Measurements from ENCODE around the gene AKAP9.
"Not testable (repeated sequence)": the region's sequence is repeated elsewhere in the genome, so short reads cannot be mapped to it uniquely, and the experiment has no call there.

The AKAP9 gene

DNA sequence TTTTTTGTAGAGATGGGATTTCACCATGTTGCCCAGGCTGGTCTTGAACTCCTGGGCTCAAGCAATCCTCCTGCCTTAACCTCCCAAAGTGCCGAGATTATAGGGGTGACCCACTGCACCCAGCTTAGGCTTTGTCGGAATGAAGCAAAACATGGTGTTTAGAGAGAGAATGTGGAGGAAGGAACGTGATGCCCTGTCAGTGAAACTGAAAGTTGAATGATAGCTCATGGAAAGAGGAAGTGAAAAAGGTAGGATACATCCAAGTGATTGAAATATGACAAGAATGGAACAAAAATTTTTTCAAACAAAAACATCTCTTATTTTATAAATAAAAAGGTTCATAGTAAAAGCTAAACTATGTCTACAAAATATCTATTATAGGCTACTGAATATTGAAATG, 5.9 kb downstream of the AKAP9 start:
- DNase-seq (ENCODE audit: low spot score), result no peak

- DNase-seq (ENCODE audit: low spot score), result no peak
These were observed 7.3 kb downstream of the AKAP9 start for GRCh38 chr7:91947948-91948347.

- DNase-seq (ENCODE audit: low spot score), result peak; percentile 37
These were observed 8.8 kb downstream of the AKAP9 start for GRCh38 chr7:91949221-91950009.

DNA sequence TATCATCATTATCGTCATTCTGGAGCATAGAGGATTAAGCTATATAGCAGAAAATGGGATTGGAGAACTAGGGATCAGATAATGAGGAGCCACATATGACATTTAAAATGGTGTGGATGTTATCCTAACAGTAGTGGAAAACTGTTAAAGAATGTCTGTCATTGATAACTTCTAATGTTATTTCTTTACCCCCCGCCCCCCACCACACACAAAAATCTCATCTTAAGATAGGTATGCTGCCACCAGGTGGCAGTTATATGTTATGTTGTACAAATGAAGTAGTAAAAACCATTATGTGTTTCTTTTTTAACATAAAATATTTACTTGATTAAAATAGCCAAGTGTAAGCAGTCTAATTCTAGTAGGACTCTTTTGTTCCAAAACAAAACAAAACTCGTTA, 13.0 kb downstream of the AKAP9 start:
- no peak for DNase-seq (ENCODE audit: low spot score)

DNA sequence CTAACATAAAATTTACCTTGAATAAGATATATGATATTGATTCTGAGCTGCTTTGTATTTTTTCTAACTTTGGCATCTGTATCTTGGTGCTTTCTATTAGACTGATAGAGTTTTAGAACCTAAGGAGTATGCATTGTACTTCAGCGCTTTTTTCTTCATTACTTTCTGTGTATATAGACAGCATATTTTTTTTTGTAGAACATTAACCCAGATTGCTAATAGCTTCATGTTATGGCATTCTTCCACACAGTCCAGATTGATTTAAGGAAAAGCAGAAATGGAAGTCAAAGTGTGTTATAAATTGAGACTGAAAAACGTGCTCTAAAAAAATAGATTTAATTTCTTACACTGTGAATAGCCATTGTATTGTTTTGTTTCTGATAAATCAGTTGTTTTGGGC, 15.8 kb downstream of the AKAP9 start:
- not testable (repeated sequence) for DNase-seq (ENCODE audit: low spot score)

DNA sequence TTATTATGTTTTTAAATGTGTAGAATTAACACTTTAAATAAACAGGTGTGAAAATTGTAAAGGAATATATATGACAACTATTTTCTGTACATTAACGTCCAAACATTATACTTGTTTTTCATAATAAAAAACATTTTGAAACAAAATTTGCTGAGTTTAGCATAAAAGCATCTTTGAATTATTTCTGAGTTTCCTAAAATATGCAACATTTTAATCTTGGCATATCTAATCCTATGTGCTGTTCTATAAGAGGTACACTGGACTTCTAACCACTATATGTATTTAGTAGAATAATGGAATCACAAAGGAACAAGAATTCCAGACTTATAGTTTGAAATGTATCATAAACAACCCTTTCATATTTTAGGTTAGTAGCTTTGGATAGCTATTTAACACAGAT, 16.6 kb downstream of the AKAP9 start:
- DNase-seq (ENCODE audit: low spot score), result no peak

DNA sequence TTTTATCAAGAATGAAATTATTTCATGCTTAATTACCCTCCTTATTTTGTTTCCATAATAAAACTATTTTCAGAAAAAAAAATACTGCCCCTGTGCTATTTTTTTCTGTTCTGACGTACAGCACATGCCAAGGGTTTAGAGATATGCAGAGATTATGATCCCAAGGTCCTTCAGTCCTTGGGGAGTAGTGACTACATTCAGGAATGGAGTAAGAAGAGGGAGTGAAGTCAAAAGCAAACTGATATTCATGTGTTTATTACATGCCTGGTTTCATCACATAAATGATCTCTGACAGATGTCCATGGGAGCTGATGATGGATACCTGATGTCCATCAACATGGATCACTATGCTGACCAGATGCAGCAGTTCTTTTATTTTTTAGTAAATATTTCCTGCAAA, 17.2 kb downstream of the AKAP9 start:
- no peak for DNase-seq (ENCODE audit: low spot score)

DNA sequence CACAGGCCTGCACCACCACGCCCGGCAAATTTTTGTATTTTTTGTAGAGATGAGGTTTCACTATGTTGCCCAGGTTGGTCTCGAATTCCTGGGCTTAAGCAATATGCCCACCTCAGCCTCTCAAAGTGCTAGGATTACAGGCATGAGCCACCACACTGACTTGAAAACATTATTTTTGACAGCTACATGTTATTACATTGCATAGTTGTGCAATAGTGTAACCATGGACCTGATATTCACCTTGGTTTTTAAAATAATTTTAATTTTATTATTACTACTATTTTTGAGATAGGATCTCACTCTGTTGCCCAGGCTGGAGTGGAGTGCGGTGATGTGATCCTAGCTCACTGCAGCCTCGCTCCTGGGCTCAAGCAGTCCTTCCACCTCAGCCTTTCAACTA, 18.4 kb downstream of the AKAP9 start:
- no peak for DNase-seq (ENCODE audit: low spot score)

- no peak for DNase-seq (ENCODE audit: low spot score)
These were observed 21.2 kb downstream of the AKAP9 start for GRCh38 chr7:91961816-91962215.

DNA sequence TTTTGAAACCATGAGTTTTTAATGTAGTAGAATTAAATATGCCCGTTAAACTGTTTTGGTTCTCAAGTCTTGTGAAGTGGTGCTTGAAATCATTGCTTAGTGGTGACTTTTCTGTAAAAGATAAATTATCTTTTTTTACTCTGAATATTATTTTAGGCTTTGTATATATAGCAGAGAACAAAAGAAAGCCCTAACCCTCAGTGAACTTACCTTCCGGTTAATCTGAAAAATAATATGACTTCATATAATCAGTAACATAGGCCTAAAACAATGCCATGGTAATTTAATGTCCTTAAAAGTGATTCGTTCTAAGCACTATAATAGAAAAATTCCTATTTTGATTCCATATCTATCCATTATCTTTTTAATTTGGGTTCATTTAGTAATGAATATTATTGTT, 21.8 kb downstream of the AKAP9 start:
- no peak for DNase-seq (ENCODE audit: low spot score)

GRCh38 chr7:91967513-91967912, 26.9 kb downstream of the AKAP9 start:
- DNase-seq (ENCODE audit: low spot score), result not testable (repeated sequence)

DNA sequence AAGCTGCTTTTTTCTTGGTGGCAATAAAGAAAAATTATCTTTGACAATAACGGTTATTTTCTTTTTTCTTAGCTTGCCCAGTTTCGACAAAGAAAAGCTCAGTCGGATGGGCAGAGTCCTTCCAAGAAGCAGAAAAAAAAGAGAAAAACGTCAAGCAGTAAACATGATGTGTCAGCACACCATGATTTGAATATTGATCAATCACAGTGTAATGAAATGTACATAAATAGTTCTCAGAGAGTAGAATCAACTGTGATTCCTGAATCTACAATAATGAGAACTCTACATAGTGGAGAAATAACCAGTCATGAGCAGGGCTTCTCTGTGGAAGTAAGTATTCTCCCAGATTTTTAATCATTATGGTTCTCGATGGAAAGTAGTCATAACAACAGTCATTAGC, 33.0 kb downstream of the AKAP9 start:
- no peak for DNase-seq (ENCODE audit: low spot score)

DNA sequence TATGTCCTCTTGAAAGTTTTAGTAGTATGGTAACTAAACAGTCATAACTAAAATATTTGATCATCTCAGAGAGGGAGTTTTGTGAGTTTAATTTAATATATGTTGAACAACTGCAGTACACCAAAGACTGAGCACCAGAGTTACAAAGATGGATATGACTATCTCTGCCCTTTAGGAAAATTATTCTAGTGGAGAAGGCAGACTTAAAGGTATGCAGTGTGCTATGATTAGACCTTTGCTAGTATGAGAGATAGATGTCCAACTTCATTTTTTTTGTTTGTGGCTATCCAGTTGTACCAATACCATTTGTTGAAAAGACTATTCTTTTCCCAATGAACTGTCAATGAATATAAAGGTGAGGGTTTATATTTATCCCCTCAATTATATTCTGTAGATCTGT, 33.4 kb downstream of the AKAP9 start:
- DNase-seq (ENCODE audit: low spot score), result no peak

DNA sequence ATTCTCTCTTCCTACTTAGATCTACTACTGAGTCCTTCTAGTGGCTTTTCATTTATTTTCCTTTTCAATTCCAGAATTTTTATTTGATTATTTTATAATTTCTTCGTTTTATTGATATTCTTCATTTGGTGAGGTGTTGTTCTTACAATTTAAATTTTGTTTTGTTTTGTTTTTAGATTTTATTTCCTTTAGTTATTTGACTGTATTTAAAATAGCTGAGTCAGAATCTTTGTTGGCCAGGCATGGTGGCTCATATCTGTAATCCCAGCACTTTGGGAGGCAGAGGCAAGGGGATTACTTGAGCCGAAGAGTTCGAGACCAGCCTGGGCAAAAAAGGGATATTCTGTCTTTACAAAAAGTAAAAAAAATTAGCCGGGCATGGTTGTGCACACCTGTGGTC, 36.1 kb downstream of the AKAP9 start:
- no peak for DNase-seq (ENCODE audit: low spot score)

DNA sequence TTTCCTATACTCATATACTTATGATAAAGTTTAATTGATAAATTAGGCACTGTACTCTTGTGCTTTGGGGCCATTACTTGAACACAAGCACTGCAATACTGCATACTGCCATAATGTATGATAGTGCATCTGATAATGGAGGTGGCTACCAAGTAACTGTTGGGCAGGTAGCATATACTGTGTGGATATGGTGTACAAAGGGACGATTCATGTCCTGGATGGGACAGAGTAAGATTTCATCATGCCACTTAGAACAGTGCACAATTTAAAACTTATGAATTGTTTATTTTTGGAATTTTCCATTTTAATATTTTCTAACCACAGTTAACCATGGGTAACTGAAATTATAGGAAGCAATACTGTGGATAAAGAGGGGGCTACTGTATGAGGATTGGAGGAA, 38.9 kb downstream of the AKAP9 start:
- DNase-seq (ENCODE audit: low spot score), result no peak

DNA sequence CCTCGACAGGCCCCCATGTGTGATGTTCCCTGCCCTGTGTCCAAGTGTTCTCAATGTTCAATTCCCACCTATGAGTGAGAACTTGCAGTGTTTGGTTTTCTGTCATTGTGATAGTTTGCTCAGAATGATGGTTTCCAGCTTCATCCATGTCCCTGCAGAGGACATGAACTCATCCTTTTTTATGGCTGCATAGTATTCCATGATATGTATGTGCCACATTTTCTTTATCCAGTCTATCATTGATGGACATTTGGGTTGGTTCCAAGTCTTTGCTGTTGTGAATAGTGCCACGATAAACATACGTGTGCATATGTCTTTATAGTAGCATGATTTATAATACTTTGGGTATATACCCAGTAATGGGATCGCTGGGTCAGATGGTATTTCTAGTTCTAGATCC, 41.7 kb downstream of the AKAP9 start:
- DNase-seq (ENCODE audit: low spot score), result not testable (repeated sequence)

GRCh38 chr7:91988213-91988612, 47.6 kb downstream of the AKAP9 start:
- DNase-seq (ENCODE audit: low spot score), result no peak

DNA sequence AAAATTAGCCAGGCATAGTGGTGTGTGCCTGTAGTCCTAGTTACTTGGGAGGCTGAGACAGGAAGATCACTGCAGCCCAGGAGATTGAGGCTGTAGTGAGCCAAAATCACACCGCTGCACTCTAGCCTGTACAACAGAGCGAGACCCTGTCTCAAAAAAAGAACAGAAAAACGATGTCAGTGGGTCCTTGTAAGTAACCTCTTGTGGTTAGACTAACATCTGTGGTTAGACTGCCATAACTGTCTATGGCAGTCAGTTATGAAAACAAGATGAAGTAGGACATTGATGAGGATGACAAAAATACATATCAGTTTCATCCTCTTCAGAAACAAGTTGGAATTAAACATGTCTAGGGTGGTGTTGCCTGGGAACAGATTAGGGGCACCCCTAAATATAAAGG, 53.3 kb downstream of the AKAP9 start:
- DNase-seq (ENCODE audit: low spot score), result no peak

DNA sequence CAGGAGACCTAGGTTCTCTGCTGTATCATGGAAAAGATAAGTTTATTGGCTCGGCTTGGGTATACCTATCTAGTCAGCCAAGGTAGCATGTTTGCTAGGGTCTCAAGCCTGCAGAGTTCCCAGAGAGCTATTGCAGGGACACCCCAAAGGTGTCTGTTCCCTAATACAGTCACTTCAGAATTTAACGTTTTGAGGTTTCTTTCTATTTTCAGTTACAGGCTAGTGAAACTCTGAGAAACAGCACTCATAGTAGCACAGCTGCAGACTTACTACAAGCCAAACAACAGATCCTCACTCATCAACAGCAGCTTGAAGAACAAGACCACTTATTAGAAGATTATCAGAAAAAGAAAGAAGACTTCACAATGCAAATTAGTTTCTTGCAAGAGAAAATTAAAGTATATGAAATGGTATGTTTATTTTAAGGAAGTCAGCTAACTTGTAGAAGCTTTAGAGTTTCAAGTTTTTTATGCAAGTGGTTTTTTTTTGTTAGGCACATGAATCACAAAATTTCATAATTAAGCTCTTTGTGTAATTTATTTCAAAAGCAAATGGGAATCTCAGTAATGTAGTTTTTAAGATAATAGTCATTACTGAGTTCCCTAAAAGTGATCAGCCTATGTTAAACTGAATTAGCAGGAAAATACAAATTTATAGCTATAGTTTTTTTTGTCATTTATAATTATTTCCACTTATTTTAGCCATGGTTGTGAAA, 54.9 kb downstream of the AKAP9 start:
- DNase-seq (ENCODE audit: low spot score), result no peak

GRCh38 chr7:91999631-92000565, 59.2 kb downstream of the AKAP9 start:
- DNase-seq (ENCODE audit: low spot score), result no peak

- no peak for DNase-seq (ENCODE audit: low spot score)
These were observed 62.1 kb downstream of the AKAP9 start for GRCh38 chr7:92002720-92003119.

GRCh38 chr7:92006046-92006445, 65.4 kb downstream of the AKAP9 start:
- DNase-seq (ENCODE audit: low spot score), result no peak

DNA sequence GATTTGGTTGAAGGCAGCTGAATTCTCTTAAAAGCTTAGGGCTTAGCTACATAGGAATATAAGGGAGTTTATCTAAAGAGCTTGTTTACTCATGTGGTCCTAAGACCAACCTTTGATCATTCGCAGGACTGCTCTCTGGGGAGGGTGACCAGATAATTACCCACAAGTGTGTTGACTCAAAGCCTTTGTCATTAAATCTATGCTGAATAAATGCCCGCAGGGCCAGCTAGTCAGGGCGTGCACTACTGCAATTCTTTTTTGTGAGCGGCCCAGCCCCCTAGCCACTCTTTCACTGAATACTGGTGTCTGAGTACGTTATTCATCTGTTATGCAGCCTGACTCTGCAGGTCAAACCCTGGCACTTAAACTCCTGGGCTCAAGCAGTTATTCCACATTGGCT, 69.6 kb downstream of the AKAP9 start:
- DNase-seq (ENCODE audit: low spot score), result peak; percentile 22
